Measurements from ENCODE around the gene DIS3L2. TPM values are rescaled to one million over a fixed set of nuclear protein-coding genes. Genes with fewer than 3 reads are reported as not detected.

The DIS3L2 gene
- total RNA-seq, 3 donors from 2014 or later (not counting 1 experiment from before 2014, with no cell fraction given) = 56.4 to 63.6 (median 59.4) TPM

GRCh38 chr2:232211743-232212686 lies 250.5 kb downstream of the DIS3L2 start:
- Histone ChIP-seq H3K27ac (ENCODE audit: low read length) (no peak overlapping the region), H3K4me1 (ENCODE audit: control insufficient read depth, insufficient read depth, low read length) (peaks cover 8% of the 10 kb centered on the region), H3K27me3 (ENCODE audit: control insufficient read depth, insufficient read depth, low read length) (no peaks in the 10 kb centered on the region), H3K9me3 (ENCODE audit: control insufficient read depth, insufficient read depth, low read length) (no peaks in the 10 kb centered on the region), H3K36me3 (ENCODE audit: control insufficient read depth, insufficient read depth, low read length) (peaks cover 4% of the 10 kb centered on the region), H3K4me3 (ENCODE audit: low read length) (no peak overlapping the region)
- peak overlapping the region in 1 of 2 donors; percentile 39 for H3K27ac Mint-ChIP-seq
- no peaks in the 10 kb centered on the region for H3K36me3 Mint-ChIP-seq
- TF ChIP-seq CTCF (IDR thresholded peaks at IDR 0.05) = no peak
- 62% methylated on average over 8 of the region's 8 CpGs for WGBS (ENCODE audit: insufficient coverage)
- intact Hi-C loops (cut with micrococcal nuclease) = no loop called here
- no peaks in the 10 kb centered on the region for H3K9me3 Mint-ChIP-seq
- peaks cover 18 to 23% of the 10 kb centered on the region in 2 donors for H3K4me1 Mint-ChIP-seq
- ATAC-seq = peak in 1 of 3 donors; percentile 42
- no peaks in the 10 kb centered on the region for H3K27me3 Mint-ChIP-seq (ENCODE audit: low read depth in 2 of 2)
- no peak for DNase-seq
- no peak overlapping the region for H3K4me3 Mint-ChIP-seq

GRCh38 chr2:232213176-232213575 lies 251.7 kb downstream of the DIS3L2 start:
- Mint-ChIP-seq H3K4me3 (no peak overlapping the region), H3K27ac (no peak overlapping the region), H3K27me3 (ENCODE audit: low read depth in 2 of 2) (no peaks in the 10 kb centered on the region), H3K9me3 (no peaks in the 10 kb centered on the region), H3K36me3 (no peaks in the 10 kb centered on the region), H3K4me1 (peaks cover 18 to 23% of the 10 kb centered on the region in 2 donors)
- Histone ChIP-seq H3K27ac (ENCODE audit: low read length) (no peak overlapping the region), H3K4me3 (ENCODE audit: low read length) (no peak overlapping the region), H3K9me3 (ENCODE audit: control insufficient read depth, insufficient read depth, low read length) (no peaks in the 10 kb centered on the region), H3K27me3 (ENCODE audit: control insufficient read depth, insufficient read depth, low read length) (no peaks in the 10 kb centered on the region), H3K36me3 (ENCODE audit: control insufficient read depth, insufficient read depth, low read length) (peaks cover 4% of the 10 kb centered on the region), H3K4me1 (ENCODE audit: control insufficient read depth, insufficient read depth, low read length) (peaks cover 8% of the 10 kb centered on the region)
- intact Hi-C loops (cut with micrococcal nuclease) = no loop called here
- TF ChIP-seq CTCF (IDR thresholded peaks at IDR 0.05) = no peak
- DNase-seq (no peak), ATAC-seq (no peak)
- 95% methylated on average over 2 of the region's 2 CpGs for WGBS (ENCODE audit: insufficient coverage)

GRCh38 chr2:232214053-232214452 lies 252.5 kb downstream of the DIS3L2 start:
- ATAC-seq = no peak
- Mint-ChIP-seq H3K36me3 (no peaks in the 10 kb centered on the region), H3K4me3 (no peak overlapping the region)

More at GRCh38 chr2:232214053-232214452, 252.5 kb downstream of the DIS3L2 start:
- intact Hi-C loops (cut with micrococcal nuclease) = no loop called here
- H3K27me3 ChIP-seq (ENCODE audit: control insufficient read depth, insufficient read depth, low read length) = no peaks in the 10 kb centered on the region
- TF ChIP-seq CTCF (IDR thresholded peaks at IDR 0.05) = no peak
- DNase-seq = no peak
- H3K4me1 ChIP-seq (ENCODE audit: control insufficient read depth, insufficient read depth, low read length) = peaks cover 8% of the 10 kb centered on the region
- WGBS (ENCODE audit: insufficient coverage) = 99% methylated on average over 5 of the region's 5 CpGs
- Mint-ChIP-seq H3K27ac (no peak overlapping the region), H3K4me1 (peaks cover 22 to 30% of the 10 kb centered on the region in 2 donors), H3K9me3 (no peaks in the 10 kb centered on the region), H3K27me3 (ENCODE audit: low read depth in 2 of 2) (no peaks in the 10 kb centered on the region)
- no peak overlapping the region for H3K4me3 ChIP-seq (ENCODE audit: low read length)
- no peaks in the 10 kb centered on the region for H3K9me3 ChIP-seq (ENCODE audit: control insufficient read depth, insufficient read depth, low read length)
- H3K27ac ChIP-seq (ENCODE audit: low read length) = no peak overlapping the region
- peaks cover 4% of the 10 kb centered on the region for H3K36me3 ChIP-seq (ENCODE audit: control insufficient read depth, insufficient read depth, low read length)
